Duodenal mucosa (tissue), 2 donors: ENCODE measurements around the gene SOAT2.
A peak's percentile ranks its signal among the peaks of the same experiment; 100 is the strongest.

Experiments used
- H3K27ac ChIP-seq: one replicate; pipeline ENCODE4 v1.7.0; 2013; ENCODE audit warnings: low read depth, low read length
- H3K27me3 ChIP-seq, 2 donors: one replicate each; pipeline ENCODE4 v1.7.0; 2013; ENCODE audit warnings: low read length in 2 of 2, control low read depth in 1 of 2; ENCODE audit not compliant: insufficient read depth in 2 of 2, control insufficient read depth in 1 of 2
- H3K36me3 ChIP-seq, 2 donors: one replicate each; pipeline ENCODE4 v1.7.0; 2013; ENCODE audit warnings: low read length in 2 of 2, control low read depth in 1 of 2; ENCODE audit not compliant: insufficient read depth in 2 of 2, control insufficient read depth in 1 of 2
- H3K4me1 ChIP-seq, 2 donors: one replicate each; pipeline ENCODE4 v1.7.0; 2013; ENCODE audit warnings: low read length in 2 of 2, control low read depth in 1 of 2; ENCODE audit not compliant: insufficient read depth in 2 of 2, control insufficient read depth in 1 of 2
- H3K4me3 ChIP-seq, 2 donors: one replicate each; pipeline ENCODE4 v1.7.0; 2013; ENCODE audit warnings: low read length in 2 of 2, low read depth in 1 of 2
- H3K9ac ChIP-seq, 2 donors: one replicate each; pipeline ENCODE4 v1.7.0; 2013; ENCODE audit warnings: low read length in 2 of 2, low read depth in 1 of 2
- H3K9me3 ChIP-seq, 2 donors: one replicate each; pipeline ENCODE4 v1.7.0; 2013; ENCODE audit warnings: low read length in 2 of 2, control low read depth in 1 of 2; ENCODE audit not compliant: control insufficient read depth in 1 of 2

The SOAT2 gene

DNA sequence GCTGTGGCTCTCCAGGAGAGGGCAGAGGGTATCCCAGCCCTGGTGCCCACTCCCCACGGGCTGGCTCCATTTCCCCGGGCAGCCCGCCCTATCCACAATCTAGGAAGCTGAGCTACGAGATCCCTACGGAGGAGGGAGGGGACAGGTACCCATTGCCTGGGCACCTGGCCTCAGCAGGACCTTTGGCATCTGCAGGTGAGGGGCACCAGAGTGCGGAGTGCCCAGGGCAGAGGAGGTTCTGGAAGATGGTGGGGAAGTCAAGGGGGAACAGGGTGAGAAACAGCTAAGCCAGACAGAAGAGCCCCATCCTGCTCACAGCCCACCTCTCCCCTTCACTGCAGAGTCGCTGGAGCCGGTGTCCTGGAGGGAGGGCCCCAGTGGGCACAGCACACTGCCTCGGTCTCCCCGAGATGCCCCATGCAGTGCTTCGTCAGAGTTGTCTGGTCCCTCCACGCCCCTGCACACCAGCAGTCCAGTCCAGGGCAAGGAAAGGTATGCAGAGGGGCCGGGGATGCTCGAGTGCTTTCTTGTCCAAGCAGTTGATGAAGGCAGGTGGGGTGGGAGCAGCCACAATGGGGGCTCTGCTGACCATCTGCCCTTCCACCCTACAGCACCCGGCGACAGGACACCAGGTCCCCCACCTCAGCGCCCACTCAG is 43.1 kb upstream of the SOAT2 start:
- H3K27ac ChIP-seq = no peak overlapping the region

DNA sequence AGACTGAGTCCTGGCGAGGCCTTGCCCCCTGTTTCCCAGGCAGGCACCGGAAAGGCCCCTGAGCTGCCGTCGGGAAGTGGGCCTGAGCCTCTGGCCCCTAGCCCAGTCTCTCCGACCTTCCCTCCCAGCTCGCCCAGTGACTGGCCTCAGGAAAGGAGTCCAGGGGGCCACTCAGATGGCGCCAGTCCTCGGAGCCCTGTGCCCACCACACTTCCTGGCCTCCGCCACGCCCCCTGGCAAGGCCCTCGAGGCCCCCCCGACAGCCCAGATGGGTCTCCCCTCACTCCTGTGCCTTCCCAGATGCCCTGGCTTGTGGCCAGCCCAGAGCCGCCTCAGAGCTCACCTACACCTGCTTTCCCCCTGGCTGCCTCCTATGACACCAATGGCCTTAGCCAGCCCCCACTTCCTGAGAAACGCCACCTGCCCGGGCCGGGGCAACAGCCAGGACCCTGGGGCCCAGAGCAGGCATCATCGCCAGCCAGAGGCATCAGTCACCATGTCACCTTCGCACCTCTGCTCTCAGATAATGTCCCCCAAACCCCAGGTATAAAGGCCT is 42.5 kb upstream of the SOAT2 start:
- peaks cover 5 to 29% of the 10 kb centered on the region in 2 donors for H3K36me3 ChIP-seq
- H3K9me3 ChIP-seq = no peaks in the 10 kb centered on the region
- peaks cover 16 to 35% of the 10 kb centered on the region in 2 donors for H3K4me1 ChIP-seq
- no peaks in the 10 kb centered on the region for H3K27me3 ChIP-seq
- H3K4me3 ChIP-seq = no peak overlapping the region
- H3K27ac ChIP-seq = peak overlapping the region; percentile 2
- no peak overlapping the region for H3K9ac ChIP-seq

More for the DNA sequence above, 43.1 kb upstream of the SOAT2 start:
- Histone ChIP-seq H3K36me3 (peaks cover 0 to 23% of the 10 kb centered on the region in 2 donors), H3K9me3 (no peaks in the 10 kb centered on the region), H3K4me1 (peaks cover 16 to 35% of the 10 kb centered on the region in 2 donors), H3K4me3 (no peak overlapping the region), H3K27me3 (no peaks in the 10 kb centered on the region), H3K9ac (no peak overlapping the region)

DNA sequence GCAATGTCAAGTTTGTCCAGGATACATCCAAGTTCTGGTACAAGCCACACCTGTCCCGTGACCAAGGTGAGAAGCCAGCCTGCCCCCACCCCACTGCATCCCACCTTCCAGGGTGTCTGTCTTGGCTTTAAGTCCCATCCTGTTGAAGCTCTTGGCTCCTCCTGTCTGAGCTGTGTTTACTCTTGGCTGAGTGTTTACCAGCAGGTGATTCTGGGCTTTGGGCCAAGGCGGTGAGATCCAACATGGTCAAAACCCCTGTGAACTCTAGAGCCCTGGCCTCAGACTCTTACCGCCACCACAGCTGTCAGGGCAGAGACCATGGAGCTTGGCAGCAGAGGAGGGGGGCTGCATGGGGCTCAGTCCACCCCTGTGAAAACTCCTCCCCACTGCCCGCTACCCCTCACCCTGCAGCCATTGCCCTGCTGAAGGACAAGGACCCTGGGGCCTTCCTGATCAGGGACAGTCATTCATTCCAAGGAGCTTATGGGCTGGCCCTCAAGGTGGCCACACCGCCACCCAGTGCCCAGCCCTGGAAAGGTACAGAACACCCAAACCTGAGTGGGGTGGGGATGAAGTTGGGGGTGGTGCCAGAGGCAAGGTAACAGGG is 41.8 kb upstream of the SOAT2 start:
- Histone ChIP-seq H3K9me3 (no peaks in the 10 kb centered on the region), H3K27ac (no peak overlapping the region), H3K4me3 (peak overlapping the region in 1 of 2 donors; percentile 12), H3K4me1 (peaks cover 21 to 35% of the 10 kb centered on the region in 2 donors), H3K36me3 (peaks cover 10 to 29% of the 10 kb centered on the region in 2 donors), H3K27me3 (no peaks in the 10 kb centered on the region), H3K9ac (no peak overlapping the region)

DNA sequence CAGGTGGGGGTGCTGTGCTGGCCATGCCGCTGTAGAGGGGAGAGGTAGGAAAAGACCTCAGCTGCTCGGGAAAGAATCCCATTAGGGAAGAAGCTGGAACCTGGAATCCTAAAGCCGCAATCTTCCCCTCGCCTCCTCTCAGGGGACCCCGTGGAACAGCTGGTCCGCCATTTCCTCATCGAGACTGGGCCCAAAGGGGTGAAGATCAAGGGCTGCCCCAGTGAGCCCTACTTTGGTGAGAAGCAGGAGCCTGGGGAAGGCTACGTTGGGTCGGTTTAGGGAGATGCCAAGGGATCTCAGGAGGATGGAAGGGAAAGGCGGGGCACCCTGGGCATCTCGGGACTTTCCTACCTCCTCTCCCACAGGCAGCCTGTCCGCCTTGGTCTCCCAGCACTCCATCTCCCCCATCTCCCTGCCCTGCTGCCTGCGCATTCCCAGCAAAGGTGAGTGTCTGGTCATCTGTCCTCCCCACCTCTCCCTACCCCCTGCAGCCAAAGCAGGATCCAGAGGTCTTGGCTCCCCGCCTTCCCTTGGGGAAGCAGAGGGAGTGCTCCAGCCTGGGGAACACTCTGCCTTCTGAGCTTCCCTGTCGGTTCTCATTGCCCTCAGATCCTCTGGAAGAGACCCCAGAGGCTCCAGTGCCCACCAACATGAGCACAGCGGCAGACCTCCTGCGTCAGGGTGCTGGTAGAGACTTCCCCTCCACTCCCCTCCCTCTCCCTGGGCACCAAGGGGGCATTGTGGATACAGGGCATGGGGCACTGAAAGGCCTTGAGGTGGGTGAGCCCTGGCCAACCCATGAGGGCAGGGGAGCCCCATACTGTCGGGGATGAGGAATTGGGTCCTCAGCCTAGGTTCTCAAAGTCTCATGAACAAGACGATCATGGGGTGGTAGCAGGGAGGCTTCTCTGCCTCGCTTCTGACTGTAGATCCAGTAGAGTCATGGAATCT is 41.0 kb upstream of the SOAT2 start:
- no peaks in the 10 kb centered on the region for H3K27me3 ChIP-seq
- H3K9ac ChIP-seq = no peak overlapping the region
- H3K27ac ChIP-seq = no peak overlapping the region
- no peaks in the 10 kb centered on the region for H3K9me3 ChIP-seq
- H3K4me3 ChIP-seq = no peak overlapping the region
- H3K4me1 ChIP-seq = peaks cover 22 to 35% of the 10 kb centered on the region in 2 donors
- peaks cover 11 to 31% of the 10 kb centered on the region in 2 donors for H3K36me3 ChIP-seq

DNA sequence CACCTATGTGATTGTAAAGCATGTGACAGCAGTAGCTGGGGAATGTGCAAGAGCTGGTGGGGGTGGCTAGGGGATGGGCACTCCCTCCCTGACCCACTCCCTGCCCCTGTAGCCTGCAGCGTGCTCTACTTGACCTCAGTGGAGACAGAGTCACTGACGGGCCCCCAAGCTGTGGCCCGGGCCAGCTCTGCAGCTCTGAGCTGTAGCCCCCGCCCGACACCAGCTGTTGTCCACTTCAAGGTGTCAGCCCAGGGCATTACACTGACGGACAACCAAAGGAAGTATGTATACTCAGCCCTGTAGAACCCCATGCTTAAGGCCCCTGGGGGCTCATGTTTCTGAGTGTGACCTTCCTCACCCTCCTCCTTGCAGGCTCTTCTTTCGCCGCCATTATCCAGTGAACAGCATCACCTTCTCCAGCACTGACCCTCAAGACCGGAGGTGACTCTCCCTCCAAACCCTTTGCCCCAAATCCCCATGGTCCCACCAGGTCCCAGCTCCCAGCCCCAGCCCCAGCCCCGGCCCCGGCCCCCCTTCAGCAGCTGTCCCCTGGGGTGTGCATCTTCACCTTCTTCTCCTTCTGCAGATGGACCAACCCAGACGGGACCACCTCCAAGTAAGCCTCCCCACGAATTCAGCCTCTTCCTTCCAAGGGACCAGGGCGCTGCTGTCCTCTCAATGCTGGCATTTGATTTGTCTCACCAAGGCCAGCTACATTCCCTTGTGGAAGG is 40.1 kb upstream of the SOAT2 start:
- Histone ChIP-seq H3K4me3 (no peak overlapping the region), H3K9me3 (no peaks in the 10 kb centered on the region), H3K27me3 (no peaks in the 10 kb centered on the region), H3K27ac (no peak overlapping the region), H3K36me3 (peaks cover 11 to 37% of the 10 kb centered on the region in 2 donors), H3K9ac (no peak overlapping the region), H3K4me1 (peaks cover 22 to 35% of the 10 kb centered on the region in 2 donors)

DNA sequence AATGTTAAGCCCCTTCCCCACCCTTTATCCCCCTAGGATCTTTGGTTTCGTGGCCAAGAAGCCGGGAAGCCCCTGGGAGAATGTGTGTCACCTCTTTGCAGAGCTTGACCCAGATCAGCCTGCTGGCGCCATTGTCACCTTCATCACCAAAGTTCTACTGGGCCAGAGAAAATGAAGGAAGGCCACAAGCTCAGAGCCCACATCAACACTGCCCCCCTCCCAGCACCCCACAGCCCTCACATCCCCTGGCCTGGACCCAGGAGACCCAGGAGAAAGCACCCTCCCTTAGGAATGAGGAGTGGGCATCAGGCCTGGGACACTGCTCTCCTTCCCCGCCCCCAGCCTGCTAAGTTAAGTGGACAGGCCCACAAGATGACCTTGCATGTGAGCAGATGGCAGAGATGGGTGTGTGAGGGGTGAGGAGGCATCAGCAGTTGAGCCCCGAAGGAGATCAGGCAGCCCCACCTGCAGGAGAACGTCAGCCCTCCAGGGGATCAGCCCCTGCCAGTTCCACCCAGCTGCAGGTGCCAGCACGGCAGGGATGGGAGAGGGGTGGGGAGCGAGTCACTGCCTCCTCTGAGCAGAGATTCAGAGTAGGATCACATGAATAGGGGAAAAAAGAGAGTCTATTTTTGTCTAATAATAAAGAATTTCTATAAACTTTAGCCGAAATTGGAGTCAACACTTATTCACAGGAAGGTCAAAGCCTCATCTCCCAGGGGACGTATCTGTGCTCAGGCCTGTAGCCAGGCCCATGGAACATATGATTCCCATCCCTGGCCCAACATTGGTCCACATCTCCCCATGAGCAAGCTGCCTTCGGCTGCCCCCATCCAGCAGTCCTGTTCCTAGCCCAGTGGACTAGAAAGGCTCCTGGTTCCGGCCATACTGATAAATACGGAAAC is 39.3 kb upstream of the SOAT2 start:
- Histone ChIP-seq H3K27me3 (no peaks in the 10 kb centered on the region), H3K36me3 (peaks cover 11 to 45% of the 10 kb centered on the region in 2 donors), H3K4me3 (no peak overlapping the region), H3K27ac (no peak overlapping the region), H3K9ac (no peak overlapping the region), H3K9me3 (no peaks in the 10 kb centered on the region), H3K4me1 (peaks cover 22 to 35% of the 10 kb centered on the region in 2 donors)

DNA sequence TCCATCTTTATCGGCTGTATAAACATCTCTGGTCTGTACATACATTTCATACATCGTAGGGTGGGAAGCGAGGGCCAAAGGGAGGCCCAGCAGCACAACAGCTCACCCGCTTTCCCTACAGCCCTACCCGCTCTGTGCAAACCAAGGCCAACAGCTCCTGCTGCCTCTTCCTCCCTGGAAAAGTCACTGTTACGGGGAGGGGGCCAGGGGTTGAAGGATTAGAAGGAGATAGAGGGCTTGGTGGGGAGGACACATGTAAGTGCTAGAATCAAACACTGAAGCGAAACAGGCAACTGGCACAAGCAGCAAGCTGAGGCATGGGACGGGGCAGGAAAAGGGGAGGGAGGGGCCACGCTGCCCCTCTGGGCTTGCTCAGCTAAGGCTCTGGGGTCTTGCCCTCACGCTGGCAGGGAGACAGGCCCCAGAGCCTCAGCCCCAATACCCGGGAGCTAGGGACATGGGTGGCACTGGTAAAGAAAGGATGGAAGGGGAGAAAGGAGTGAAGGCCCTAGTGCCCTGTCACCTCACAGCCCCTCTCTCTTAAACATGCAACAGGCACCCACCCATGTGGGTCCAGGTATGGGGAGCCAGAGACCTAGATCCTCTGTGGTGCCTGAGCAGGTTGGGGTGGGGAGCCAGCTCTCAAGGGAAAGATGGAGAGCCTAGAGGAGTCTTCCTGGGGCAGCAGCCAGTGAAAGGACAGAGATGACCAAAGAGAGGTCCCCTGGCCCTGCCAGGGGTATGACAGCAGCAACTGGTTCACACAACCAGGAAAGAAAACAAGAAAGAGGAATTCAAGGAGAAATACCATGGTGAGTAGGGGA is 38.5 kb upstream of the SOAT2 start:
- H3K9ac ChIP-seq = no peak overlapping the region
- H3K27me3 ChIP-seq = no peaks in the 10 kb centered on the region
- peaks cover 22 to 35% of the 10 kb centered on the region in 2 donors for H3K4me1 ChIP-seq
- no peak overlapping the region for H3K4me3 ChIP-seq
- H3K27ac ChIP-seq = no peak overlapping the region
- no peaks in the 10 kb centered on the region for H3K9me3 ChIP-seq
- peaks cover 11 to 46% of the 10 kb centered on the region in 2 donors for H3K36me3 ChIP-seq

DNA sequence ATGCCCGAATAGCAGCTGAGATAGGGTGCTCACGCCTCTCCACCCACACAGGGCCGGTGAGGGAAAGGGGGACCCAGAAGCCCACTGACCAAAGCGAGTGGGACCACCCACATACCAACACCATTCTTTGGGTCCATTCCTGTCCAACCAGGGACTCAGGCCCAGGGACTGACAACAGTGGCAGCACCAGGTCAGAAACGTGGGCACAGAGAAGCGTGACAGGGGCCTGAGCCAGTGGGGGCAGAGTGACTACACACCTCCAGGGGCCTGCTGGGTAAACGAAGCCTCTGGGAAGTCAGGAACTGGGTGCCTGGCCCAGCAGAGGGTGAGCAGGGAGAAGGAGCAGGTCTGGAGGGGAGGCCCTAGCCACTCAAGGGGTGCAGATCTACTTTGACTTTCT is 37.8 kb upstream of the SOAT2 start:
- Histone ChIP-seq H3K9ac (no peak overlapping the region), H3K36me3 (peaks cover 17 to 46% of the 10 kb centered on the region in 2 donors), H3K9me3 (no peaks in the 10 kb centered on the region), H3K27ac (no peak overlapping the region), H3K4me1 (peaks cover 21 to 30% of the 10 kb centered on the region in 2 donors), H3K4me3 (no peak overlapping the region), H3K27me3 (no peaks in the 10 kb centered on the region)
